ENCODE data around the gene SHPK. TPM values are rescaled to one million over a fixed set of nuclear protein-coding genes. Genes with fewer than 3 reads are reported as not detected.

SHPK gene
- total RNA-seq, 2 donors from 2014 or later: 13.6 to 25.5 TPM

DNA sequence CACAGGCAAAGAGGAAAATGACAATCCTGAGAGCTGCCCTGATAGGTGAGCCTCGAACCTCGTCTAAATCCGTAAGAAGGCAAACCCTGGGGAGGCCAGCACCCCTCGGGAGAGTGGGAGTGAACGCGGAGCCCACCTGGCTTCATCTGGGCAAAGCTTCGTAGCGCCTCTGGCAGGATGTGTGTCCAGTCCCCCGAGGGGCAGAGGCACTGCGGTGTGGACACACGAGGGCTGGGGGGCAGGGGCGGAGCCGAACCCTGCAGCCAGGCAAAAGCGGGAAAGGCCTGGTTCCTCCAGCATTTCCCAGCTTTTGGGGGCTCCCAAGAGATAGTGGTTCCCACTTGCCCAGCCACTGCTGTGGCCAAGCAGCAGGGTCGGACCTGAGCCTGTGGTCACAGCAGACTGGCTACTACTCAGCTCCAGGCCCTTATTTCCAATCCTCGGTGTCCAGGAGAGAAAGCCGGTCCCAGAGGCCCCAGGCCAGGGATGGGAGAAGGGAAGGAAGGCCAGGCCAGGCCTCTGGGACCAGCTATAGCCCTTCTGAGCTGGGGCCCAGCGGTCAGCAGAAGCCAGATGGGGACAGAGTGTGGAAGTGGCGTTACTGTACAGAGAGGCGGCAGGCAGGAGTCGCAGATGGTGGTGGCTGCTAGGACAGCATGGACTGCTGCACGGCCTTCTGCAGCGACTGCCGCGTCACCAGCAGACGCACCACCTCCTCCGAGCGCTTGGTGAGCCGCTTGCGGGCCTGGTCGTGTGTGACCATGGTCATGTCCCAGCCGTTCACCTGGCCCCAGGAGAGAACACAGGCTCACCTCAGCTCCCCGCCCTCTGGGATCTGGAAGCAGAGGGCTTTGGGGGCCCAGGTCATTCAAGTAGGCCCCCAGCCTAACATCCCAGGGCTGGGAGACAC, 27.3 kb upstream of the SHPK start:
- Histone ChIP-seq H3K27ac (no peak overlapping the region), H3K4me1 (replicated peaks) (peaks cover 13% of the 10 kb centered on the region), H3K27me3 (replicated peaks; ENCODE audit: insufficient read depth) (no peaks in the 10 kb centered on the region), H3K36me3 (peaks cover 0 to 6% of the 10 kb centered on the region in 2 donors), H3K9me3 (no peaks in the 10 kb centered on the region), H3K4me3 (no peak overlapping the region)
- DNase-seq (ENCODE audit: low spot score): no peak
- TF ChIP-seq, protein P1, sequence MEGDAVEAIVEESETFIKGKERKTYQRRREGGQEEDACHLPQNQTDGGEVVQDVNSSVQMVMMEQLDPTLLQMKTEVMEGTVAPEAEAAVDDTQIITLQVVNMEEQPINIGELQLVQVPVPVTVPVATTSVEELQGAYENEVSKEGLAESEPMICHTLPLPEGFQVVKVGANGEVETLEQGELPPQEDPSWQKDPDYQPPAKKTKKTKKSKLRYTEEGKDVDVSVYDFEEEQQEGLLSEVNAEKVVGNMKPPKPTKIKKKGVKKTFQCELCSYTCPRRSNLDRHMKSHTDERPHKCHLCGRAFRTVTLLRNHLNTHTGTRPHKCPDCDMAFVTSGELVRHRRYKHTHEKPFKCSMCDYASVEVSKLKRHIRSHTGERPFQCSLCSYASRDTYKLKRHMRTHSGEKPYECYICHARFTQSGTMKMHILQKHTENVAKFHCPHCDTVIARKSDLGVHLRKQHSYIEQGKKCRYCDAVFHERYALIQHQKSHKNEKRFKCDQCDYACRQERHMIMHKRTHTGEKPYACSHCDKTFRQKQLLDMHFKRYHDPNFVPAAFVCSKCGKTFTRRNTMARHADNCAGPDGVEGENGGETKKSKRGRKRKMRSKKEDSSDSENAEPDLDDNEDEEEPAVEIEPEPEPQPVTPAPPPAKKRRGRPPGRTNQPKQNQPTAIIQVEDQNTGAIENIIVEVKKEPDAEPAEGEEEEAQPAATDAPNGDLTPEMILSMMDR (IDR thresholded peaks at IDR 0.05): no peak
- TF ChIP-seq POLR2AphosphoS5 (IDR thresholded peaks at IDR 0.05) (no peak), POLR2A (IDR thresholded peaks at IDR 0.05) (no peak)
- WGBS: 86% methylated on average over 23 of the region's 33 CpGs
- intact Hi-C loops (cut with DNase I): no loop called here

DNA sequence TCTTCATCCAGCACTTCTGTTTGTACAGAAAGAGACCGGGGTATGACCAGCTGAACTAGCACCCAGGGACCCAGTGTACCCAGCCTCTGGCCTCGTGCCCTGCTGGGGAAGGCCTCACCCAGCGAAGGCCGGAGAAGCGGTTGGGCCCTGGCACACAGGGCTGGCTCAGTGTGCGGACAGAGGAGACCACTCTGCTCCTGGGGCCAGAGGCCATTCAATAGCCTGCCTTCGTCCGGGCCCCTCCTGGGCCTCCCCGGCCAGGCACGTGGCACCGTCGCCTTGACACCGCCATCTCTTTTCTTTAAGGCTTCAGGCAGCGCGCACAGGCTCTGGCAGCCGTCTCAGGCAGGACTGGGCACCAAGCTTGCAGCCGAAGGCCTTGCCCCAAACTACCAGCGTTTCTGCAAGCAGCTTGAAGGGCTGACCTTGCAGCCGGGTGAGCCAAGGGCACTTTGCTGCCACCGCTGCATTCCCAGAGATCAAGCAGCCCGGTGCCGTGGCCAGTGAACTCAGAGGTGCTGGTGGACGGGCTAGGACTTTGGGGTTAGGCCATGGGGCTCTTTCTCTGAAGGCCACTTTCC, 24.4 kb upstream of the SHPK start:
- TF ChIP-seq POLR2A (IDR thresholded peaks at IDR 0.05) (no peak), POLR2AphosphoS5 (IDR thresholded peaks at IDR 0.05) (peak; percentile 1)
- Histone ChIP-seq H3K27me3 (replicated peaks; ENCODE audit: insufficient read depth) (no peaks in the 10 kb centered on the region), H3K27ac (peak overlapping the region; percentile 71 to 79), H3K4me3 (no peak overlapping the region), H3K4me1 (replicated peaks) (no peaks in the 10 kb centered on the region), H3K36me3 (peaks cover 0 to 6% of the 10 kb centered on the region in 2 donors), H3K9me3 (no peaks in the 10 kb centered on the region)
- 77% methylated on average over 22 of the region's 23 CpGs for WGBS
- intact Hi-C loops (cut with DNase I): no loop called here
- DNase-seq (ENCODE audit: low spot score): peak; percentile 47

DNA sequence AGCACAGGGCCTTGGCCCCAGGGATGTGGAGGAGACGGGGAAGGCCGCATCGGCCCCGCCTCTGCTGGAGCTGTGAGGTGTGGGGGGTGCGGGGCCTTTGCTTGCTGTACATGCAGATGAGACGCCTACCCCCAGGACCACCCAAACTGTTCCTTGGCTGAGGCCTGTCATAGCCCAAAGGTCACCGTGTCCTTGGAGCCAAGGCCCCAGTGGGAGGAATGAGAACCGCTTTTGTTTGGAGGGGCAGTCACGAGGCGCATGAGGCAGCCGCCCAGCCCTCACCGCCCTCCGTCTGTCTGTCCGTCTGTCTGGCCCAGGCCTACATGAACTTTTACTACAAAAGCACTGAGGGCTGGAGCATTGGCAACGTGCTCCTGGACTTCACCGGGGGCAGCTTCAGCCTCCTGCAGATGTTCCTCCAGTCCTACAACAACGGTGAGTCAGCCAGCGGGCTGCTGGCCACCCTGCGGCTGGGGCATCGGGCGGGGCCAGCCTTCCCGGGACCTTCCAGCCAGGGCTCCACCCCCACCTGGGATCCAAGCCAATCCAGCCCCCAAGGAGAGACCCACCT, 23.6 kb upstream of the SHPK start:
- Histone ChIP-seq H3K36me3 (peaks cover 0 to 6% of the 10 kb centered on the region in 2 donors), H3K4me3 (no peak overlapping the region), H3K27me3 (replicated peaks; ENCODE audit: insufficient read depth) (no peaks in the 10 kb centered on the region), H3K4me1 (replicated peaks) (no peaks in the 10 kb centered on the region), H3K9me3 (no peaks in the 10 kb centered on the region), H3K27ac (peak overlapping the region; percentile 71 to 79)
- DNase-seq (ENCODE audit: low spot score): peak; percentile 62
- WGBS: 39% methylated on average over 22 of the region's 22 CpGs
- intact Hi-C loops (cut with DNase I): no loop called here
- TF ChIP-seq POLR2AphosphoS5 (IDR thresholded peaks at IDR 0.05) (peak; percentile 37), POLR2A (IDR thresholded peaks at IDR 0.05) (peak; percentile 22)
- TF ChIP-seq, protein P1 (IDR thresholded peaks at IDR 0.05): peak in 1 of 4 experiments; percentile 12

DNA sequence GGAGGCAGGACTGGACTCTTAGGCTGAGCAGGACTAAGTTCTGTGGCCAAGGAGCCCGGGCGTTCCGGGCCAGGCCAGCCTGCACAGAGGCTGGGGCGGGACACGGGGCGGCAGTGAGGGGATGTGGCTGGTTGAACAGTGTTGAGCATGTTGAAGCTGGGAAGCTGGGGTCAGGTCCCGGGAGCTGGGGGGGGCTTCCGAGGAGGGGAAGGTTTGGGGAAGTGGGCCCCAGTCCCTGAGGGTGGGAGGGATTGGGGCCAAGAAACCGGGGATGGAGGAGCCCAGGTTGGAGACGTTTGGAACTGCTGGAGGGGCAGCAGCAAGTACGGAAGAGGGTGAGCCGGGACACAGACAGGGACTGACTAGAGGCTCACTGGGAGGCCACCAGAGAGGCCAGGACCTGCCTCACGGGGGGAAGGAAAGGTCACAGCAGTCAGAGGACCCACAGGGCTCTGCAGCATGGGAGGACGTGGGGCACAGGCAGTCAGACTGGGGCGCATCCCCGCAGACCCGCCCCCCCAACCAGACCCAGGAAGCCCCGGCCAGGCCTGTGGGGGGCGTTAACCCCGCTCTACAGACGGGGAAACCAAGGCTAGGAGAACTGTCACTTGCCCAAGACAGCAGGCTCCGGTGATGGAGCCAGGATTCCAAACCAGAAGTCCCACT, 22.9 kb upstream of the SHPK start:
- H3K4me1 ChIP-seq (replicated peaks): no peaks in the 10 kb centered on the region
- TF ChIP-seq POLR2AphosphoS5 (IDR thresholded peaks at IDR 0.05) (no peak), POLR2A (IDR thresholded peaks at IDR 0.05) (no peak)
- TF ChIP-seq, protein P1 (IDR thresholded peaks at IDR 0.05): no peak
- H3K9me3 ChIP-seq: no peaks in the 10 kb centered on the region
- 62% methylated on average over 22 of the region's 22 CpGs for WGBS
- no peak overlapping the region for H3K4me3 ChIP-seq
- H3K36me3 ChIP-seq: peaks cover 0 to 6% of the 10 kb centered on the region in 2 donors
- intact Hi-C loops (cut with DNase I): no loop called here
- DNase-seq (ENCODE audit: low spot score): no peak
- H3K27me3 ChIP-seq (replicated peaks; ENCODE audit: insufficient read depth): no peaks in the 10 kb centered on the region
- H3K27ac ChIP-seq: peak overlapping the region; percentile 71 to 79

All from prostate gland (tissue), 2 donors.